HCT116 (cell line): ENCODE data around the gene STAG3. TPM values are rescaled to one million over a fixed set of nuclear protein-coding genes. Genes with fewer than 3 reads are reported as not detected.
"Not testable (repeated sequence)": the region's sequence is repeated elsewhere in the genome, so short reads cannot be mapped to it uniquely, and the experiment has no call there.

Experiments used
- ATAC-seq: fragments of 200-7000 bp; cut with Tn5 transposase; 2 replicates; pipeline ENCODE4 v1.9.1; 2020; ENCODE audit warnings: mild to moderate bottlenecking, moderate library complexity
- BruUV-seq: library from RNA; stranded (reverse); fragments of 400-500 nt; replicated peaks from 2 replicates; lab custom pipeline; 2021; lab: Mats Ljungman, UMichigan
- CTCF ChIA-PET: fragments of 300-600 bp; sonication (Branson Sonifier 250); formaldehyde crosslinking; loops from one replicate; lab custom pipeline; 2021; ENCODE audit warnings: antibody characterized with exemption; lab: Charles Lee
- POLR2A ChIA-PET: fragments of 300-600, 350-600 bp; sonication (Branson Sonifier 250); formaldehyde crosslinking; loops from one replicate; lab custom pipeline; 2021; ENCODE audit warnings: antibody characterized with exemption; lab: Charles Lee
- RAD21 ChIA-PET, 2 experiments: fragments of 300-600 bp; sonication (Branson Sonifier 250); formaldehyde crosslinking; loops; one replicate each; lab custom pipeline; 2023; ENCODE audit warnings: low total read pairs in 2 of 2; ENCODE audit not compliant: uncharacterized antibody in 2 of 2, unreplicated experiment in 2 of 2, low non-redundant PET in 1 of 2; lab: Charles Lee
- DNase-seq: peaks from one replicate; pipeline ENCODE4 v3.0.0-alpha.2; 2010; ENCODE audit warnings: low read depth, low spot score
- H2AFZ ChIP-seq: fragments of 200-600 bp; shearing (Covaris generic), sonication (generic); 2 replicates; pipeline ENCODE4 v1.6.1; 2017; ENCODE audit warnings: low read depth, mixed run types, mixed read lengths, antibody characterized with exemption, low read length; ENCODE audit not compliant: poor library complexity, severe bottlenecking
- H3K27ac ChIP-seq: 2 replicates; pipeline ENCODE4 v1.5.1; 2012; ENCODE audit warnings: low read depth, low read length
- H3K27me3 ChIP-seq: fragments of 200-600 bp; sonication (generic); 2 replicates; pipeline ENCODE4 v1.6.1; 2016; ENCODE audit warnings: mixed run types, low read length, mixed read lengths; ENCODE audit not compliant: insufficient read depth
- H3K36me3 ChIP-seq, 2 experiments: fragments of 200-500 bp in 1 of 2; fragments of 200-600 bp in 1 of 2; sonication (Bioruptor generic) in 1 of 2; sonication (generic) in 1 of 2; 2 replicates each; pipeline versions ENCODE4 v1.5.1 to v1.6.1; 2014 to 2016; ENCODE audit warnings: low read length in 2 of 2, inconsistent platforms in 1 of 2, mixed read lengths in 1 of 2, mixed run types in 1 of 2; ENCODE audit not compliant: insufficient read depth in 2 of 2, control insufficient read depth in 1 of 2
- H3K4me1 ChIP-seq, 2 experiments: fragments of 200-600 bp in 1 of 2; sonication (generic) in 1 of 2; 2 replicates each; pipeline versions ENCODE4 v1.5.1 to v1.6.1; 2012 to 2017; ENCODE audit warnings: low read length in 2 of 2, inconsistent platforms in 1 of 2, mild to moderate bottlenecking in 1 of 2, mixed read lengths in 1 of 2, mixed run types in 1 of 2, moderate library complexity in 1 of 2; ENCODE audit not compliant: insufficient read depth in 2 of 2, control insufficient read depth in 1 of 2
- H3K4me2 ChIP-seq: fragments of 200-600 bp; sonication (generic); 2 replicates; pipeline ENCODE4 v1.6.1; 2017; ENCODE audit warnings: mixed run types, low read length, mixed read lengths
- H3K4me3 ChIP-seq, 2 experiments: fragments of 200-600 bp in 1 of 2; sonication (generic) in 1 of 2; replicated peaks in 1 of 2; 2 replicates each; pipeline ENCODE4 v1.5.1; 2011 to 2016; ENCODE audit warnings: low read length in 2 of 2, control low read depth in 1 of 2, low read depth in 1 of 2, mild to moderate bottlenecking in 1 of 2, mixed read lengths in 1 of 2, mixed run types in 1 of 2
- H3K79me2 ChIP-seq: fragments of 200-600 bp; sonication (generic); 2 replicates; pipeline ENCODE4 v1.6.1; 2017; ENCODE audit warnings: mild to moderate bottlenecking, mixed run types, low read length, moderate library complexity, mixed read lengths; ENCODE audit not compliant: insufficient read depth
- H3K9ac ChIP-seq: fragments of 200-600 bp; sonication (generic); 2 replicates; pipeline ENCODE4 v1.6.1; 2016; ENCODE audit warnings: low read length, mixed read lengths
- H3K9me2 ChIP-seq: fragments of 200-600 bp; sonication (generic), shearing (Covaris generic); 2 replicates; pipeline ENCODE4 v1.6.1; 2017; ENCODE audit warnings: mixed run types, mild to moderate bottlenecking, moderate library complexity; ENCODE audit not compliant: insufficient read depth
- H3K9me3 ChIP-seq, 2 experiments: fragments of 200-500 bp in 1 of 2; fragments of 200-600 bp in 1 of 2; sonication (Bioruptor generic) in 1 of 2; sonication (generic) in 1 of 2; 2 replicates each; pipeline ENCODE4 v1.6.1; 2014 to 2017; ENCODE audit warnings: low read length in 2 of 2, mixed read lengths in 2 of 2, inconsistent platforms in 1 of 2, low read depth in 1 of 2, mild to moderate bottlenecking in 1 of 2, mixed run types in 1 of 2, moderate library complexity in 1 of 2; ENCODE audit not compliant: control insufficient read depth in 1 of 2, insufficient read depth in 1 of 2
- H4K20me1 ChIP-seq: fragments of 200-600 bp; sonication (generic), shearing (Covaris generic); 2 replicates; pipeline ENCODE4 v1.6.1; 2017; ENCODE audit warnings: mixed run types, mild to moderate bottlenecking, moderate library complexity; ENCODE audit not compliant: insufficient read depth
- ATF3 ChIP-seq: IDR thresholded peaks from 2 replicates; pipeline ENCODE4 v1.6.1; 2012
- CBX3 ChIP-seq: IDR thresholded peaks from 2 replicates; pipeline ENCODE4 v1.6.1; 2012; ENCODE audit warnings: low read depth
- CEBPB ChIP-seq: IDR thresholded peaks from 2 replicates; pipeline ENCODE4 v1.6.1; 2012; ENCODE audit warnings: low read depth
- EZH2 ChIP-seq: fragments of 200-600 bp; sonication (generic); IDR thresholded peaks from 2 replicates; pipeline ENCODE4 v1.6.1; 2017; ENCODE audit warnings: antibody characterized with exemption, mixed run types
- EZH2phosphoT487 ChIP-seq: fragments of 200-600 bp; IDR thresholded peaks from 2 replicates; pipeline ENCODE4 v1.6.1; 2018; ENCODE audit warnings: antibody characterized with exemption, borderline replicate concordance
- FOSL1 ChIP-seq: IDR thresholded peaks from 2 replicates; pipeline ENCODE4 v1.6.1; 2012; ENCODE audit warnings: low read depth
- MAX ChIP-seq: IDR thresholded peaks from 2 replicates; pipeline ENCODE4 v1.6.1; 2012
- POLR2A ChIP-seq: IDR thresholded peaks from 2 replicates; pipeline ENCODE4 v1.7.0; 2011; ENCODE audit warnings: borderline replicate concordance; ENCODE audit not compliant: insufficient read depth, insufficient read length; ENCODE audit errors: extremely low read depth
- POLR2AphosphoS5 ChIP-seq: IDR thresholded peaks from 2 replicates; pipeline ENCODE4 v1.6.1; 2011; ENCODE audit warnings: mild to moderate bottlenecking, low read depth, low read length, moderate library complexity
- REST ChIP-seq: IDR thresholded peaks from 2 replicates; pipeline ENCODE4 v1.6.1; 2012; ENCODE audit warnings: low read depth
- SRF ChIP-seq: IDR thresholded peaks from 2 replicates; pipeline ENCODE4 v1.6.1; 2012; ENCODE audit warnings: low read depth
- TCF7L2 ChIP-seq: IDR thresholded peaks from 2 replicates; pipeline ENCODE4 v1.7.0; 2011; ENCODE audit warnings: borderline replicate concordance, inconsistent platforms; ENCODE audit not compliant: insufficient read depth, insufficient read length; ENCODE audit errors: extremely low read depth
- ZFX ChIP-seq: fragments of 450-650 bp; IDR thresholded peaks from 2 replicates; pipeline ENCODE4 v1.6.1; 2017
- ZNF274 ChIP-seq: fragments of 200-500 bp; sonication (Bioruptor generic); IDR thresholded peaks from 2 replicates; pipeline ENCODE4 v1.6.1; 2014; ENCODE audit warnings: mild to moderate bottlenecking, low read depth, low read length, inconsistent platforms
- intact Hi-C: fragments of 100-400 bp; cut with micrococcal nuclease; formaldehyde crosslinking; loops from 2 replicates; pipeline ENCODE4 v1.10.0; 2022
- total RNA-seq: library from RNA; stranded (reverse); gene quantifications from one replicate; pipeline ENCODE4 v1.2.1, GENCODE V29; 2021; ENCODE audit not compliant: unreplicated experiment

STAG3 gene
- total RNA-seq, 1 experiment from 2014 or later = 1.2 TPM

GRCh38 chr7:100128637-100128963, 49.1 kb upstream of the STAG3 start:
- Histone ChIP-seq H3K9ac (no peak overlapping the region), H3K4me1 (peaks cover 37 to 54% of the 10 kb centered on the region in 2 experiments), H3K9me2 (no peaks in the 10 kb centered on the region), H3K4me3 (no peak overlapping the region), H3K27ac (no peak overlapping the region), H3K9me3 (no peaks in the 10 kb centered on the region)
- TSS peak; percentile 19 for BruUV-seq
- POLR2A ChIA-PET = interaction anchor here (0.9 to 1.4 kb wide), 3 partner anchors 20 to 209 kb away, joined by 3 to 4 read pairs (median 3); partner anchors contain the start of genes LAMTOR4 and TRIM4
- RAD21 ChIA-PET = no interaction called here
- CTCF ChIA-PET = no interaction called here
- TF ChIP-seq EZH2phosphoT487 (no peak), SRF (no peak), FOSL1 (no peak), EZH2 (no peak), POLR2A (no peak), CEBPB (no peak), CBX3 (no peak), MAX (no peak), TCF7L2 (no peak), POLR2AphosphoS5 (no peak), ZNF274 (no peak), ZFX (no peak), ATF3 (no peak), REST (no peak)
- TF ChIP-seq, all 23 proteins: peak for 0
- Histone ChIP-seq H3K4me2 (peak overlapping the region; percentile 84), H4K20me1 (no peaks in the 10 kb centered on the region), H2AFZ (no peak overlapping the region), H3K79me2 (peaks cover 9% of the 10 kb centered on the region; the same call in 1 of the 2 replicates), H3K36me3 (no peaks in the 10 kb centered on the region), H3K27me3 (no peaks in the 10 kb centered on the region)
- ATAC-seq (no peak), DNase-seq (no peak)
- intact Hi-C loops = no loop called here

- not testable (repeated sequence) for BruUV-seq
Measured at GRCh38 chr7:100130220-100130607, 47.5 kb upstream of the STAG3 start.

More at GRCh38 chr7:100130220-100130607, 47.5 kb upstream of the STAG3 start:
- H3K27me3 ChIP-seq, H3K9me2 ChIP-seq, DNase-seq, H3K4me3 ChIP-seq, H3K79me2 ChIP-seq, POLR2A ChIA-PET, RAD21 ChIA-PET, H3K9me3 ChIP-seq, H4K20me1 ChIP-seq, H2AFZ ChIP-seq, H3K9ac ChIP-seq, ATAC-seq, H3K36me3 ChIP-seq: not testable (repeated sequence)
- H3K27ac ChIP-seq = peak overlapping the region; percentile 10
- CTCF ChIA-PET = interaction anchor here (1.0 to 3.7 kb wide), 6 partner anchors 9 to 277 kb away, joined by 3 to 47 read pairs (median 8); partner anchors contain the start of genes AP4M1 and MCM7
- H3K4me2 ChIP-seq = peak overlapping the region; percentile 84
- intact Hi-C loops = loop anchor here (1.0 to 5.0 kb wide), 2 partner anchors 136 to 212 kb away; no protein-coding TSS in a partner anchor
- peaks cover 31 to 45% of the 10 kb centered on the region in 2 experiments for H3K4me1 ChIP-seq
